Measurements from ENCODE around the gene ANP32A.
A peak's percentile ranks its signal among the peaks of the same experiment; 100 is the strongest.

The ANP32A gene

GRCh38 chr15:68797599-68798345 lies 22.9 kb downstream of the ANP32A start:
- no peak for DNase-seq (ENCODE audit: low read depth)

- no peak for DNase-seq (ENCODE audit: low read depth)
Measured at GRCh38 chr15:68797191-68797590, 23.5 kb downstream of the ANP32A start.

DNA sequence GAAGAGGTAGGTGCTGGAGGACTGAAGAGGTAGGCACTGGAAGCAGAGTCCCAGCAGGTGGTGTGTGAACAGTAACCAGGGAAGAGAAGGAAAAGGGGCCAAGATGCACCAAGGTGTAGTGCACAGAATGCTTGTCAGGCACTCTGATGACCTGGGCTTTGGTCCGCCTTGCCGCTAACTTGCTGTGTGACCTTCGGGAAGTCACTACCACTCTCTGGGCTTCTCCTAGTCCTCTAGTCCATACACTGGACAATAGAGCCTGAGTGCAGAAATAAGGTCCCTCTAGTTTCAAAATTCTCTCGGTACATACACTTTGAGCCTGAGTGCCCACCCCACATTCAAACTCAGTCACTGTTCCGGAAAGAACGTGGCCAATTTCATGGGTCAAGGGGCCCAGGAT lies 24.1 kb downstream of the ANP32A start:
- no peak for DNase-seq (ENCODE audit: low read depth)

DNA sequence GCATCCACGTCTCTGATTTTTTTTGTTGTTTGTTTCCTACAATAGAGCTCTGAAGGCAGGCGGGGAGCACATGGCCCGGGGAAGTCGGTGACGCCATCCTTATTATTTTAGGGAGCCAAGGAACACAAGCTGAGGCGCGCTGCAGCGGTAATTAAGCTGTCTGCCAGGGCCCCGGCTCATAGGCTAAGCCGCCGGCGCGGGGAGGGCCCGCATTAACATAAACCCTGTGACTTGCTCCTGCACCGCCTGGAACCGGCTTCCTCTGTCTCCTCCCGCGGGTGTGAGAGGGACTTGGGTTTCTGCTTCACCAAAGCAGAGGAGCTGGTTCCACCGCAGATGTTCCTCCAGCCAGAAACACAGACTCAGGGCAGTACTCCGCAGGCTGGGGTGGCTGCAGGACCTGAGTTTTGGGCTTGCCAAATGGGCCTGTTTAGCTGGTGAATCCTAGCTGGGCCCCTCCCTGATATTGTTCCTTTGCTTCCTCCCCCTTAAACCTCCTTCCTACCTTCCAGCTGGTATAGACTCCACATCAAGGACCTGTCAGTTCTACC lies 25.3 kb downstream of the ANP32A start:
- DNase-seq (ENCODE audit: low read depth), result peak; percentile 44

GRCh38 chr15:68794863-68795262 lies 25.8 kb downstream of the ANP32A start:
- no peak for DNase-seq (ENCODE audit: low read depth)

DNA sequence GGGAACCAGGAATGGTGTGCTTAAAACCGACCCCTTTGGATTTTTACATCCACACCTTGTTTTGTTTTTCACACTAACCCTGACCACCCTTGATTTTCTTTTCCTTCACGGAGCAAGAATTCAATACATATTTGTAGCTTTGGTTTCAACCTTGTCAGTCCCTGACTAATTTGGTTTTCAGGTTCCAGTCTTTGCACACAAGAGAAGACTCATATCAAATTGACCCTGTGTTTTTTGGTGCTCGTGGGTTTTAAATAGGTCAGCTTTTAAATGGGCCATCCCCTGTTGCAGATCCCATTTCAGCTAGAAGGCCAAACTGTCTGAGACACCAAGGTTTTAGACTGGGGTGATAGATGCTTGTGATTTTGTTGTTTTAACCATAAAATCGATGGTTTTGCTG lies 26.4 kb downstream of the ANP32A start:
- DNase-seq (ENCODE audit: low read depth), result no peak

DNA sequence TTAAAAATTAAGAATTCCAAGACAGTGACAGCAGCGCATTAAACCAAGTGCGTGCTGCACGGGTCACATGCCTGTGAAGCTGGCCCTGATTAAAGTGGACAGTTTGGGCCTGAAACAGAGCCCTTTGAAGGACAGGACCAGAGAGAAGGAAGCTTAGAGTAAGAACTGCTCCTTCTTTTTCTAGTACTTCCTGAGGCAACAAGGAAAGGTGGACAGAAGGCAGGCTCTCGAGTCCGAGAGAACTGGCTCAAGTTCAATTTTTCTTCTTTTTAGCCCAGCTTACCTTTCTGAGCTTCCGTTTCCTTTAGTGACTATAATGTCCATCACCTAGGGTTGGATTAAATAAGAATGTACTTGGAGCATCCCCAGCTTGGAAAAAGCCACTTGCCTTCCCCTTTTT lies 26.9 kb downstream of the ANP32A start:
- DNase-seq (ENCODE audit: low read depth), result no peak

DNA sequence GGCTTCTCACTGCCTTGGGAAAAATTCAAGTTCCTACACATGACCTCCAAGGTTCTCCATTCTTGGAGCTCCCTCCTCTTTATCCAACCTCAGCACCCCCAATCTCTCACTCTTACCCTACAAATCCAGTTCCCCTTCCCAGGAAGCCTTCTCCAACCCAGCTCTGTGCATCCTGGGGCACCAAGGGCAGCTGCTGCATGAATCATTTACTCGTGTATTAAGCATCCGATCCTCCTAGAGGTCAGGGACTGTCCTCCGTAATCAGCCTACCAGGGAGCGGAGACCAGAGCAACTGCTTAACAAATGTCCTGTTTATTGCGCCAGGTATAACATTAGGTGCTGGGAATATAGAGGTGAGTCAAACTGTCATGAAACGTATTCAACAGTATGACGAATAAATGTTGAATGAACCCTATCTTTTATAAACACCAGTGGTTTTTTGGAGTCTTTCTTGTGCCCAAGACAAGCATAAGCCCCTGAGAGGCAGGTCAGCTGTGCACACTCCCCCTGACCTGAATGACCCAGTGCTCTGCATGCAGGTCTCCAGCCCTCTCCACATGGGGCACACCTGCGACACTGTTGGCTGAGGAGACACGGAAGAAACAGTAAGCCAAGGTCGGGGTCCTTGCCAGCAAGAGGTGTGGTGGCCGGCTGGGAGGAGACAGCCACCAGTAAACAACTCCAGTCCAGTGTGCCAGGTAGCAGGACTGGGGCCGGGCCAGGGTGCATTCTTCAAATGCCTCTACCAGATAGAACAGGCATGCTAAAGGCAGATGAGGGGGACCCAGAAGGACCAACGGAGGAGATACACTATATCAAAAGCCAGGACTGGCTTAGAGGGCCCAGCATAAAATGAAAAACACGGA lies 27.6 kb downstream of the ANP32A start:
- no peak for DNase-seq (ENCODE audit: low read depth)

GRCh38 chr15:68791431-68792283 lies 29.0 kb downstream of the ANP32A start:
- DNase-seq (ENCODE audit: low read depth), result peak; percentile 48

GRCh38 chr15:68790910-68791309 lies 29.8 kb downstream of the ANP32A start:
- DNase-seq (ENCODE audit: low read depth), result no peak

- DNase-seq (ENCODE audit: low read depth), result no peak
Measured at GRCh38 chr15:68790242-68790575, 30.5 kb downstream of the ANP32A start.

- no peak for DNase-seq (ENCODE audit: low read depth)
Measured at GRCh38 chr15:68789534-68790241, 31.0 kb downstream of the ANP32A start.

DNA sequence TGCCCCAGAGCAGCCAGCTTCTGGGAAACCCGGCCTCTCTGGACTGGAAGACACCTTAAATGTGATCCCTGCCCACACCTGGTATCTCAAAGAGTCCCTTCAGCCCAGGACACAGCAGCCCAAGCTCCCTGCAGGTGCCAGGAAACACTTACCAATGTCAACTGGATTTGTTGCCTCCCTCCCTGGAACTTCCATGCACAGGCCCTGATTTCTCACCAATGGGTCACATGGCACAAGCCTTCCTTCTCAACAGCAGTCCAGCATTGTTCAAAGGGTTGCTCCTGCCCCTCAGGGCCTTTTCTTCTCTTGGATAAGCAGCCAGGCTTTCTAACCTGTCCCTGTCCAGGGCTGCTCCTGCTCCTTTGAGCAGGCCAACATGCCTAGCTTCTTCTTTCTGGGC lies 31.6 kb downstream of the ANP32A start:
- DNase-seq (ENCODE audit: low read depth), result no peak

- no peak for DNase-seq (ENCODE audit: low read depth)
Measured at GRCh38 chr15:68788264-68788624, 32.5 kb downstream of the ANP32A start.

GRCh38 chr15:68787609-68788263 lies 33.0 kb downstream of the ANP32A start:
- DNase-seq (ENCODE audit: low read depth), result no peak

GRCh38 chr15:68786753-68787152 lies 33.9 kb downstream of the ANP32A start:
- DNase-seq (ENCODE audit: low read depth), result no peak

DNA sequence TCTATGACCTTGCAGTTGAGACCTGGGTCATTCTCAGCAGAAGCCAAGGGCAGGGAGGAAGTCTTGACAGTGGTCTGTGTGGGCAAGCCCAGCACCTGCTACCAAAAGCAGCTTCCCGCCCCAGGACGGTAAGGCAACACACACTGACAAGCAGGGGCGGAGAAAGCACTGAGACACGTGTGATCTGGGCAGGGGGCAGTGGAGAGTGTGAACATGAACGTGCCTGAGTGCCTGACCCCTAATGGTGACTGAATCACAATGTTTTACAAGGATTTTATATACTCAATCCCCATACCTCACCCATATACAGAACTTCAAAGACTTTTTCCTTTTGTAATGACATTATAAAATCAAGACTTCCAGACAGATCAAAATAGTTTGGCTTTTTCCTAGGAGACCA lies 35.2 kb downstream of the ANP32A start:
- DNase-seq (ENCODE audit: low read depth), result no peak

DNA sequence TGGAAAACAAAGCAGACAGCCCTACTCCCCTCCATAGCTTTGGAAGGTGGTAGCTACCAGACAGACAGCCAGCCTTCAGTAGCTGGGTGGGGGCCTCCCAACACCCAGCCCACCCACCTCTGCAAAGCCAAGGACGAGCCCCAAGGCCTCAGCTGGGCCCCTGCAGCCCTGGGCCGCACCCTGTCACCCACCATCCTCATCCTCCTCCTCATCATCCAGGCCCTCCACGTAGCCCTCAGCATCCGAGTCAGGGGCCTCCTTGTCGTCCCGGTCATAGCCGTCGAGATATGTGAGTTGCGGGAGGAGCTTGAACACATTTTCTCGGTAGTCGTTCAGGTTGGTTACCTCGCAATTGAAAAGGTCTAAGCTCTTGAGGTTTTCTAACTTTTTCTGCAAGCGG lies 36.5 kb downstream of the ANP32A start:
- no peak for DNase-seq (ENCODE audit: low read depth)

GRCh38 chr15:68783226-68784058 lies 37.3 kb downstream of the ANP32A start:
- peak; percentile 42 for DNase-seq (ENCODE audit: low read depth)

DNA sequence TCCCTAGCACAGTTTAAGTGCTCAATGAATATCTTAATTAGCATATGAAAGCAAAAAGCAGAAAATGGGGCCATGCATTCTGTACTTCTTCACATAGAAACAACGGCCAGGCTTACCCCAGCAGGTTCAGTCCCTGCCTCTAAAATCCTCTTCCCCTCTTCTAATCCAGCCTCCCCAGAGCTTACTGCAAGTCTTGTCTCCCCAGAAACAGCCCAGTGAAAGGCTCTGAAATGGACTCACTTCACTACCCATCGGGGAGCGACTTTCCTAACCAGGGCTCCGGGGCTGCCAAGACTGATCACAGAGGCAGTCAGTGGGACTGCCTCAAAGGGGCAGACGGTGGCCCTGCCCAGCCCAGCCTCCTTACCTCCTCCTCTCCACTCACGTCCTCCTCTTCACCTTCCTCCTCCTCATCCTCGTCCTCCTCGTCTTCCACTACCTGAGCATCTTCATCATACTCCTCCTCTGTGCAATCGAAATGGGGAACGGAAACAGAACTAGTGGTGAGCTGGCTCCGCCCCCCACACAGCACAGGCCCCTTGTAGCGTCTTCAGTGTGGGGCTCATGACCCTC lies 38.0 kb downstream of the ANP32A start:
- no peak for DNase-seq (ENCODE audit: low read depth)

Measured in stimulated activated CD8-positive, alpha-beta memory T cell treated with anti-CD3 and anti-CD28 coated beads, Interleukin-12 subunit alpha, Interleukin-12 subunit beta, amount 100 ng/mL, for 4 hours (primary cell).